ENCODE results near the gene MAPK6. TPM values are rescaled to one million over a fixed set of nuclear protein-coding genes. Genes with fewer than 3 reads are reported as not detected.

Gene MAPK6
- total and polyA plus RNA-seq, 2 of the 4 experiments (the other 2 are of a cell fraction), result 22.6 to 60.6 TPM

- intact Hi-C loops (cut with micrococcal nuclease) (no loop called here), dilution Hi-C loops (cut with HindIII; ENCODE audit: low sequenced_read_pairs, unreplicated experiment) (no loop called here), in situ Hi-C loops (cut with MboI; ENCODE audit: low sequenced_read_pairs) (no loop called here)
- H3K4me1 ChIP-seq (ENCODE audit: control insufficient read depth, insufficient read depth, low read length), result no peaks in the 10 kb centered on the region
- H3K36me3 ChIP-seq (ENCODE audit: control insufficient read depth, insufficient read depth, low read length), result peaks cover 11% of the 10 kb centered on the region
- H2BK15ac ChIP-seq (ENCODE audit: low read depth, low read length), result no peak overlapping the region
- no peak overlapping the region for H3K4me2 ChIP-seq (ENCODE audit: low read depth, low read length)
- TF ChIP-seq RFX5 (IDR thresholded peaks at IDR 0.05; ENCODE audit: low read depth, low read length) (no peak), MXI1 (IDR thresholded peaks at IDR 0.05; ENCODE audit: borderline replicate concordance, low read depth, low read length) (no peak), FOS (IDR thresholded peaks at IDR 0.05; ENCODE audit: low read depth, low read length) (no peak)
- no peaks in the 10 kb centered on the region for H3K9me3 ChIP-seq (ENCODE audit: control insufficient read depth, insufficient read depth, low read length)
- no peak overlapping the region for H3K23ac ChIP-seq (ENCODE audit: low read depth, low read length)
- no peak overlapping the region for H2BK20ac ChIP-seq (ENCODE audit: low read depth, low read length)
- H3K18ac ChIP-seq (ENCODE audit: low read depth, low read length), result no peak overlapping the region
- H2AFZ ChIP-seq (replicated peaks; ENCODE audit: low read length, poor library complexity), result no peak overlapping the region
- H2BK5ac ChIP-seq (ENCODE audit: low read depth, low read length, poor library complexity, severe bottlenecking), result no peak overlapping the region
- DNase-seq (no peak), ATAC-seq (ENCODE audit: low read depth) (no peak)
- H4K8ac ChIP-seq (ENCODE audit: low read depth in 2 of 2, low read length in 2 of 2), result no peak overlapping the region
- H3K4ac ChIP-seq (ENCODE audit: low read depth, low read length), result no peak overlapping the region
- H4K5ac ChIP-seq (ENCODE audit: low read depth, low read length), result no peak overlapping the region
- no peak overlapping the region for H2BK120ac ChIP-seq (ENCODE audit: low read depth, low read length)
- no peak overlapping the region for H4K91ac ChIP-seq (ENCODE audit: insufficient read depth, low read depth, low read length)
- WGBS, 2 experiments (ENCODE audit: extremely low coverage in 2 of 2, insufficient read length in 1 of 2), result no CpG with 5 or more reads among the region's 3 CpGs
- no peak overlapping the region for H2AK5ac ChIP-seq (ENCODE audit: low read depth, low read length)
- H3K79me1 ChIP-seq (ENCODE audit: low read depth in 1 of 2, low read length in 2 of 2), result no peaks in the 10 kb centered on the region; a peak in 1 of 4 replicates
- no peak overlapping the region for H3K14ac ChIP-seq (replicated peaks; ENCODE audit: low read depth, low read length)
- no peak overlapping the region for H2AK9ac ChIP-seq (replicated peaks; ENCODE audit: low read depth, low read length, poor library complexity)
- no peaks in the 10 kb centered on the region for H3K9me1 ChIP-seq (ENCODE audit: insufficient read depth, low read length)
- H3K27ac ChIP-seq (ENCODE audit: insufficient read depth, low read length), result no peak overlapping the region
- H3K9ac ChIP-seq (ENCODE audit: low read depth, low read length), result no peak overlapping the region
- no peaks in the 10 kb centered on the region for H4K20me1 ChIP-seq (ENCODE audit: insufficient read depth, low read length)
- H3K56ac ChIP-seq (ENCODE audit: extremely low read depth, insufficient read depth, low read length), result no peak overlapping the region
- BruUV-seq (replicated peaks), result no TSS peak
- ChIA-PET POLR2A (ENCODE audit: unreplicated experiment) (no interaction called here), CTCF (no interaction called here)
- no peak overlapping the region for H3K4me3 ChIP-seq (ENCODE audit: insufficient read depth, low read depth, low read length)
- H3K27me3 ChIP-seq (ENCODE audit: control insufficient read depth, insufficient read depth, low read length), result no peaks in the 10 kb centered on the region
Measured at GRCh38 chr15:52066842-52067544, 48.0 kb downstream of the MAPK6 start.

Data from IMR-90 (cell line).